Ishikawa (cell line): ENCODE measurements around the gene PLCB1.
A peak's percentile ranks its signal among the peaks of the same experiment; 100 is the strongest.

Experiments used
- CEBPB ChIP-seq: IDR thresholded peaks from 2 replicates; pipeline ENCODE4 v1.6.1; 2012
- CREB1 ChIP-seq: IDR thresholded peaks from 2 replicates; pipeline ENCODE4 v1.6.1; 2012; ENCODE audit warnings: low read depth
- EGR1 ChIP-seq: IDR thresholded peaks from 2 replicates; pipeline ENCODE4 v1.6.1; 2012
- EP300 ChIP-seq: IDR thresholded peaks from 2 replicates; pipeline ENCODE4 v1.6.1; 2012; ENCODE audit warnings: borderline replicate concordance
- FOXM1 ChIP-seq: IDR thresholded peaks from 2 replicates; pipeline ENCODE4 v1.6.1; 2012; ENCODE audit warnings: low read depth, borderline replicate concordance
- MAX ChIP-seq: IDR thresholded peaks from 2 replicates; pipeline ENCODE4 v1.6.1; 2012
- NFIC ChIP-seq: IDR thresholded peaks from 2 replicates; pipeline ENCODE4 v1.6.1; 2012
- RAD21 ChIP-seq: IDR thresholded peaks from 2 replicates; pipeline ENCODE4 v1.6.1; 2012; ENCODE audit warnings: low read depth
- REST ChIP-seq: IDR thresholded peaks from 2 replicates; pipeline ENCODE4 v1.6.1; 2012; ENCODE audit warnings: low read depth, mild to moderate bottlenecking
- TAF1 ChIP-seq: IDR thresholded peaks from 2 replicates; pipeline ENCODE4 v1.6.1; 2012; ENCODE audit warnings: low read depth, mild to moderate bottlenecking
- TCF12 ChIP-seq: IDR thresholded peaks from 2 replicates; pipeline ENCODE4 v1.6.1; 2012; ENCODE audit warnings: low read depth
- TEAD4 ChIP-seq: IDR thresholded peaks from 2 replicates; pipeline ENCODE4 v1.6.1; 2012
- USF1 ChIP-seq: IDR thresholded peaks from 2 replicates; pipeline ENCODE4 v1.6.1; 2012
- YY1 ChIP-seq: IDR thresholded peaks from 2 replicates; pipeline ENCODE4 v1.6.1; 2012; ENCODE audit warnings: low read depth
- ZBTB7A ChIP-seq: IDR thresholded peaks from 2 replicates; pipeline ENCODE4 v1.6.1; 2012; ENCODE audit warnings: low read depth

Gene PLCB1

GRCh38 chr20:8330319-8330784, 198.3 kb downstream of the PLCB1 start:
- TF ChIP-seq TCF12 = no peak
- no peak for TF ChIP-seq CEBPB
- no peak for TF ChIP-seq TEAD4

- TF ChIP-seq RAD21 (peak; percentile 25; the same call in 1 of the 2 replicates), CEBPB (peak; percentile 71; the same call in 1 of the 2 replicates), MAX (peak; percentile 48; the same call in 1 of the 2 replicates), TAF1 (no peak), NFIC (peak; percentile 93), TEAD4 (peak; percentile 87), FOXM1 (peak; percentile 82), USF1 (no peak), REST (no peak), TCF12 (peak; percentile 85), EP300 (peak; percentile 92), YY1 (peak; percentile 51; the same call in 1 of the 2 replicates), EGR1 (no peak)
These were observed 199.0 kb downstream of the PLCB1 start for GRCh38 chr20:8330785-8331695.

GRCh38 chr20:8331740-8332412, 199.8 kb downstream of the PLCB1 start:
- peak; percentile 34; the same call in 1 of the 2 replicates for TF ChIP-seq FOXM1
- no peak for TF ChIP-seq EGR1
- no peak for TF ChIP-seq USF1
- TF ChIP-seq NFIC = peak; percentile 93
- peak; percentile 72; the same call in 1 of the 2 replicates for TF ChIP-seq TCF12
- TF ChIP-seq TEAD4 = peak; percentile 81
- 0 out of 2 replicates have a peak, but pooled peaks have one; percentile 50 for TF ChIP-seq MAX
- TF ChIP-seq ZBTB7A = no peak
- TF ChIP-seq EP300 = peak; percentile 84
- TF ChIP-seq TAF1 = no peak
- no peak for TF ChIP-seq CREB1
- TF ChIP-seq REST = no peak
- TF ChIP-seq RAD21 = no peak
- no peak for TF ChIP-seq YY1
- peak; percentile 40; the same call in 1 of the 2 replicates for TF ChIP-seq CEBPB

GRCh38 chr20:8334641-8335040, 202.6 kb downstream of the PLCB1 start:
- TF ChIP-seq TEAD4 (peak; percentile 81), NFIC (peak; percentile 87), MAX (peak; percentile 37), RAD21 (no peak), FOXM1 (peak; percentile 80), EP300 (peak; percentile 94), CEBPB (peak; percentile 49), TCF12 (peak; percentile 92), TAF1 (no peak)

GRCh38 chr20:8335059-8335458, 203.0 kb downstream of the PLCB1 start:
- TF ChIP-seq REST (no peak), ZBTB7A (no peak), EP300 (no peak), EGR1 (no peak), CEBPB (no peak), FOXM1 (no peak)
